Measurements from ENCODE around the gene DPF1. TPM values are rescaled to one million over a fixed set of nuclear protein-coding genes. Genes with fewer than 3 reads are reported as not detected.

The DPF1 gene
- total and polyA plus RNA-seq, 10 of the 15 experiments (the other 5 are each of a cell fraction or from before 2014, with no cell fraction given) = 0.11 to 4.3 (median 2.4) TPM

- no peak for TF ChIP-seq CEBPZ (IDR thresholded peaks at IDR 0.05; ENCODE audit: low read depth, low read length)
- no peak for TF ChIP-seq WRNIP1 (IDR thresholded peaks at IDR 0.05; ENCODE audit: borderline replicate concordance, low read depth, low read length)
- TF ChIP-seq ZSCAN29 (IDR thresholded peaks at IDR 0.05) = no peak
- TF ChIP-seq ASH2L (IDR thresholded peaks at IDR 0.05; ENCODE audit: borderline replicate concordance, low read depth) = no peak
- no peak for TF ChIP-seq RAD51 (IDR thresholded peaks at IDR 0.05)
- no peak for TF ChIP-seq POLR2A (IDR thresholded peaks at IDR 0.05; ENCODE audit: low read depth, low read length)
- TF ChIP-seq MEF2A (IDR thresholded peaks at IDR 0.05; ENCODE audit: insufficient read depth, low read depth, low read length) = no peak
These were observed 27.0 kb upstream of the DPF1 start (continued) for GRCh38 chr19:38250821-38251563.

- Histone ChIP-seq H3K36me3 (ENCODE audit: control insufficient read depth in 2 of 2, insufficient read depth in 2 of 2, low read length in 1 of 2) (no peaks in the 10 kb centered on the region), H4K20me1 (ENCODE audit: control insufficient read depth, insufficient read depth) (no peaks in the 10 kb centered on the region), H3K4me2 (ENCODE audit: control insufficient read depth, insufficient read depth) (no peak overlapping the region), H3K9me3 (replicated peaks; ENCODE audit: control insufficient read depth, insufficient read depth, low read length) (no peaks in the 10 kb centered on the region), H3K4me1 (ENCODE audit: control insufficient read depth, insufficient read depth, low read length) (no peaks in the 10 kb centered on the region), H3K79me2 (ENCODE audit: control insufficient read depth, insufficient read depth, low read length) (no peaks in the 10 kb centered on the region), H3K27ac (ENCODE audit: control insufficient read depth, insufficient read depth) (no peak overlapping the region), H3K9ac (ENCODE audit: control insufficient read depth, insufficient read depth, low read length) (no peak overlapping the region), H2AFZ (ENCODE audit: control insufficient read depth, low read depth, low read length) (no peak overlapping the region), H3K27me3 (replicated peaks in 1 of 2; ENCODE audit: control insufficient read depth in 2 of 2, insufficient read depth in 2 of 2, low read length in 1 of 2) (peaks cover 0 to 2% of the 10 kb centered on the region in 2 experiments; a peak in 3 of 4 replicates), H3K4me3 (no peak overlapping the region)
- ChIA-PET CTCF (no interaction called here), POLR2A (no interaction called here), SMC1A (ENCODE audit: uncharacterized antibody, unreplicated experiment) (interaction anchor here (0.8 kb wide), 1 partner anchor 9 kb away, joined by 3 read pairs; no protein-coding TSS in a partner anchor), RAD21 (ENCODE audit: unreplicated experiment) (no interaction called here)
- in situ Hi-C loops (cut with MboI) = no loop called here
- no TSS peak for BruUV-seq (replicated peaks)
- ATAC-seq (no peak), FAIRE-seq (no peak), DNase-seq (ENCODE audit: low read depth, low spot score) (no peak)
- intact Hi-C loops (cut with micrococcal nuclease; ENCODE audit: unreplicated experiment) = no loop called here
- no peak for TF ChIP-seq GABPA (IDR thresholded peaks at IDR 0.05; ENCODE audit: low read depth)
- no peak for TF ChIP-seq RCOR1 (conservative IDR thresholded peaks at IDR 0.05; ENCODE audit: low read depth, low read length)
- no peak for TF ChIP-seq ZNF207 (IDR thresholded peaks at IDR 0.05; ENCODE audit: borderline replicate concordance)
- no peak for TF ChIP-seq EZH2 (IDR thresholded peaks at IDR 0.05; ENCODE audit: borderline replicate concordance, control insufficient read depth, low read depth, low read length)
- no peak for TF ChIP-seq PBX3 (IDR thresholded peaks at IDR 0.05; ENCODE audit: insufficient replicate concordance, low read depth, low read length)
- no peak for TF ChIP-seq BCL3 (IDR thresholded peaks at IDR 0.05; ENCODE audit: borderline replicate concordance, insufficient read depth, low read depth, low read length, poor library complexity, severe bottlenecking)
- no peak for TF ChIP-seq ZBED1 (IDR thresholded peaks at IDR 0.05; ENCODE audit: borderline replicate concordance)
- TF ChIP-seq ATF2 (IDR thresholded peaks at IDR 0.05; ENCODE audit: low read length) = no peak
- TF ChIP-seq STAT1 (conservative IDR thresholded peaks at IDR 0.05) = no peak
These were observed 26.4 kb upstream of the DPF1 start for GRCh38 chr19:38250428-38250820.
